Inflammatory macrophage treated with lipopolysaccharide for 4 hours (primary cell): ENCODE data around the gene SLC13A1.
"Not testable (repeated sequence)": the region's sequence is repeated elsewhere in the genome, so short reads cannot be mapped to it uniquely, and the experiment has no call there.

Experiments used
- DNase-seq: peaks from one replicate; pipeline ENCODE4 v3.0.0-alpha.2; 2020

The SLC13A1 gene, protein sequence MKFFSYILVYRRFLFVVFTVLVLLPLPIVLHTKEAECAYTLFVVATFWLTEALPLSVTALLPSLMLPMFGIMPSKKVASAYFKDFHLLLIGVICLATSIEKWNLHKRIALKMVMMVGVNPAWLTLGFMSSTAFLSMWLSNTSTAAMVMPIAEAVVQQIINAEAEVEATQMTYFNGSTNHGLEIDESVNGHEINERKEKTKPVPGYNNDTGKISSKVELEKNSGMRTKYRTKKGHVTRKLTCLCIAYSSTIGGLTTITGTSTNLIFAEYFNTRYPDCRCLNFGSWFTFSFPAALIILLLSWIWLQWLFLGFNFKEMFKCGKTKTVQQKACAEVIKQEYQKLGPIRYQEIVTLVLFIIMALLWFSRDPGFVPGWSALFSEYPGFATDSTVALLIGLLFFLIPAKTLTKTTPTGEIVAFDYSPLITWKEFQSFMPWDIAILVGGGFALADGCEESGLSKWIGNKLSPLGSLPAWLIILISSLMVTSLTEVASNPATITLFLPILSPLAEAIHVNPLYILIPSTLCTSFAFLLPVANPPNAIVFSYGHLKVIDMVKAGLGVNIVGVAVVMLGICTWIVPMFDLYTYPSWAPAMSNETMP

DNA sequence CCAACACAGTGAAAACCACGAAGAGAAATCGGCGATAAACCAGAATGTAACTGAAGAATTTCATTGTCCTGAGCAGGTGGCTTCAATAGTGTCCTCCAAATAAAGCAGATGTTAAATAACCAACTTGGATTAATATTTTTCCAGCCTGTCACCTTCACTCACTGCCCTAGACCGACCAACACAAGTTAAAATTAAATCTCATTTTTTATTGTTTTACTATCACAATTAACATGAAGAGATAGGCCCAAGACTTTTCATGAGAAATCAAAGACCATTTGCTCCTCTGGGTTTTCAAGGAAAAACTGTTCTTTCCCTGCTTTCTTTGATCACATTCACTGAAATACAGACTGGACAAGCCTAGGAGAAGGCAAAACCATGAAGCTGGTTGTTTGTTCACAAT lies at the start of gene SLC13A1:
Gene SLC13A1, minus strand, starts transcription at position 87 of the 400 bp plus-strand sequence. Its CDS starts 23 bp downstream, at position 64.
- no peak for DNase-seq

DNA sequence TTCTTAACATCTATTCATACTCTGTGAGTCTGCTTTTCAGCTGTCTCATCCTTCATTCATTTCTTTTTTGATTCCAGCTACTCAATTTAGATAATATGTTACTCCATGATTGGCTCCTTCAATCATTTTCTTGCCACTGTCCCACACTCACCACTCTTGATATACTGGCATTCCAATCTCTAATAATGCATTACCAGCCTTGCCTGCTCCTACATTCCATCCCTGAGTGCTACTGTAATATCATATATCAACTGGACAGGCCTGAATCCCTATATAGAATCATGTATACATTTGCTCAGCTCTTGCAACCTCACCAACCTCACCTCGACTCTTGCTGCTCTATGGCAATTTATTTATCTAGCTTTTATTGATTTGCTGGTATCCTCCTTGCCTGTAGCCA lies 45.0 kb upstream of the SLC13A1 start:
- DNase-seq = no peak

DNA sequence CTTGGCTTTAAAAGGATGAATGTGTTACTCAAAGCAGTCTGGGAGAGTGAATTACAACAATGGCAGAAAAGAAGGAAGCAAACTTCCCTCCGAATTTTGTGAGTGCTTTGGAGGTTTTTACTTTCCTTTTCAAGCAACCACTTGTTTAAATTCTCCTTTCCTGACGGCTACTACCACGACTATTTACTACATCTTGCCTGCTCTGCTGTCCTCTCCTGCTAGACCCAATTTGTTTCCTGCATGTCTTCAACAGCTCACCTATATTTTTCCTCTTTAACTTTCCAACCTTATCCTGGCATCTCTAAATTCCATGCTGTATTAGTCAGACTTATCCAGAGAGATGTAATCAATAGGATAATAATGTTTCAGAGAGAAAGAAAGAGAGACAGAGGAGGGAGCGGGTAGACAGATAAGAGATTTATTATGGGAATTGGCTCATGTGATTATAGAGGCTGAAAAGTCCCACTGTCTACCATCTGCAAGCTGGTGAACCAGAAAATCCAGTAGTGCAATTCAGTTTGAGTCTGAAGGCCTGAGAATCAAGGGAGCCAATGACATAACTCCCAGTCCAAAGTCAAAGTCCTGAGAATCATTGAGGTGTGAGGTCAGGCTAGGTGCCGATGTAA lies 42.8 kb upstream of the SLC13A1 start:
- DNase-seq = no peak

DNA sequence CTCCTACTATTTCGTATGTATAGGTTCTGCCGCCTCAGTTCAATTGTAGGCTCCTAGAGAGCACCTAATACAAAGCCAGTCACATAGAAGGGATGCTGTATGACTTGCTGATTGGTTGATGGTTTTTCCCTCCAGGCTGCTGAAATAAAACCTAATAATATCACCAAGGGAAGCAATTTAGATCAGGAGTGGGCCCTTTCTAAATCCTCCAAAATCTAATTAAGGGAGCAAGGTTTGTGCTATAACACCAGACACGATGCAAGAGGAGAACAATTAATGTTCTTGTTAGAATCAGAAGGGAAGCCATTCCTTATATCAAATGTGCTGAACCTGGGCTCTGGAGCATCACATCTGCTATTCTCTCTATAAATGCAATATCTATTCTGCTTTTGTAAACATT lies 42.0 kb upstream of the SLC13A1 start:
- no peak for DNase-seq

DNA sequence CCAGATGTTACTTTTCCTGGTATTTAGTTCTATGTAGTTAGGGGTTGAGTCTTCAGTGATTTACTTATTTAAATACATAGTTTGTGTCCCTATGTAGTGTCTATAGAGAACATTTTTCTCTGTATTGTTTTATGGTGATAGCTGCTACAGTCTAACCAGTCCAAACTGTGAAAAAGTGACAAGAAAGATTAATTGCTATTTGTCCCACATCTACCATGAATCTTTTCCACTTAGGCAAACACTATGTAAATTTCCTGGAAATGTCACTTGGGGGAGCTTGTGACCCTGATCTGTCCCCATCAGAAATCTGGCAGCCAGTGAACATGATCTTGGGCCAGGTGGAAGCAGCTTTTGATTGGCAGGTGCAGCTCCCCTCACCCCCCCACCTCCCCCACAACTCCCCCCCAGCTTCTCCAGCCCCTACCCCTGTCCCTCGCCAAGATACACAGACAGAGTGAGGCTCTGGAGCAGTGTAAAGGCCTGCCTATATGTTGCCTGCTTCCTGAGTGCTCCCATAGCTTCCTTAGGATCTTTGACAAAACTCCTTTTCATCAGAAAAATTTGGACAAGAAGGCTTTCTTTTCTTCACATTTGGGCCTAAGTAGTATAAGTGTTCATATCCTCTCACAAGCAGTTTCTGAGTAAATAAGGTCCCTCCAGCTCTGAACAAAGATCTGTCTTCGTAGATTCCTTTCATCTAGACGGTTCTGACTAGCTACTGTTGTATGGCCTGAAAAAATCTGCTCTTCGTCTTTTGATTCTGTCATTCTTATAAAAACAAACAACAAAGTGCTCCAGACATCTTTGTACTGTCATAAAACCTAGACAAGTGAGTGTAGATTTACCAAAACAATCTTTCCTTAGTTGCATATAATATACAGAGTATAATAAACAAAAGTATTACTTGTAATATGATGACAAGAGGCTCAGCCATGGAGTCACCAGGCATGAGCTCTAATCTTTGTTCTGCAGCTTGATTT lies 31.5 kb upstream of the SLC13A1 start:
- DNase-seq = no peak

DNA sequence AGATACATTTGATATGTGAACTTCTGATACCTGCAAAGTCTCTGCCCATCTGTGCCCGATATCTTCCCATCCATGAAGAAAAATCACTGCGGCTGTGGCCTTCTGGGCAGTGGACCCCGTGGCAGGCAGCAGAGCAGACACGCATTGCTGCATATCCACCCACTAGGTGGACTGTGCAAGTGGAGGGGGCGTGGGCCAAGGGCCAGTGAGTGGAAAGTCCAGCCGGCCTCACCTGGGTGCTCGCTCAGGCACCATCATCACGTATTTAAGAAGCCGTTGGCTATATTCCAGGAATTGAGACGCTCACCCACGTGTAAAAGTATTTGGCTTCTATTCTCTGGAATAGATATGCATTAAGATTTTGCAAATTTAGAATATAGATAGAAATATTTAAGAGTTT lies 30.8 kb upstream of the SLC13A1 start:
- no peak for DNase-seq

DNA sequence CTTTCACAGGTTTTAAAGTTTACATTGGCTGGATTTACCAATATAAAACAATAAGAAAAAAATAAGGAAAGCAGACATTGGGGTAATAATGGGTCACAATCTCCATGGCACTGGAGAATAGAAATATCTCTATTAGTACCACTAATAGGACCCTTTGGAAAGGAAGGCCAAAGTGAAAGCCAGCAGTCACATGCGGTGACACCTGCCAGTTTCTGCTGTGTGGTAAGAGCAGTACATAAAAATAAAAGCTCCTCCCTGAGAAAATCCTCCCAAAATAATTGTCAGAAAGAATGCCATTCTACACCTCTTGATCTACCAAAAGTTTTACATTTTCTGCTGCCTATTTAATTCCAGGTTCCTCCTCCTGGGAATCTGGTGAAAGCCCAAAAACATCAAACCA lies 30.4 kb upstream of the SLC13A1 start:
- no peak for DNase-seq

DNA sequence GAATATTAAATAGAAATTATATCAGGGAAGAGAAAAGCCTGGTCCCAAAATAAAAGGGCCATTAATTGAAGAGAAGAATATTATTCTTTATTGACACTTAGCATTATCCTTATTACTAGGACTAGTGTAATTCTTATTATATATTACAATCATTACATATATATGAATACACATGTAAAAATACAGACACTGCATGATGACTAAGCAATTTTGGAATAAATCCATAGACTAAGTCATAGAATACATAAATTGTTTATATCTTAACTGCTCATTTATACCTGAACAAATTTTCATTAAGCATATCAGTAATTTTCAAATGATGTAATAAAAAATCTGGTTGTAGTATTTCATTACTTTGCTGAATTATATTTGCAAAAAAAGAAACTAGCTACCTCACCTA lies 29.7 kb upstream of the SLC13A1 start:
- DNase-seq = no peak

DNA sequence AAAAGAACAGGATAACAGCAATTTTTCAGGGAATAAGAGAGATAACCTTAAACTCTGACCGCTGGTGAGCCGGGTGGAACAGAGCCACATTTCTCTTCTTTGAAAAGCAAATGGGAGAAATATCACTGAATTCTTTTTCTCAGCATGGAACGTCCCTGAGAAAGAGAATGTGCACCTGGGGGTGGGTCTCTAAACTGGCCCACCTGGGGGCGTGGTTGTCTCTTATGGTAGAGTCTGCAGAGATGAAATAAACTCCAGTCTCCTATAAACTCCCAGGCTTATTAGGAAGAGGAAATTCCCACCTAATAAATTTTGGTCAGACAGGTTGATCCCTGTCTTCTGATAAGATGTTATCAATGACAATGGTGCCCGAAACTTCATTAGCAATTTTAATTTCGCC lies 27.9 kb upstream of the SLC13A1 start:
- not testable (repeated sequence) for DNase-seq

DNA sequence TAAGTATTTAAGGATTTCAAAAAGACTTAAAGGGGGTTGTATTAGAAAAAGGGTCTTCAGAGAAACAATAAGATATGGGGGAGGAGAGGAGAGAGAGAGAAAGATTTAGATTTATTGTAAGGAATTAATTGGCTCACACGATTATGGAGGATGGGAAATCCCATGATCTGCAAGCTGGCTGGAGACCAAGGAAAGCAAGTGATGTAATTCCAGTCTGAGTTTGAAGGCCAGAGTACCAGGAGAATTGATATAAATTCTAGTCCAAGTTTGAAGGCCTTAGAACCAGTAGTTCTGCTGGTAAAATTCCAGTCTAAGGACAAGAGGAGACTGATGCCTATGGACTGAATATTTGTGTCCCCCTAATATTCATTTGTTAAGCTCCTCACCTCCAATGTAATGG lies 20.6 kb upstream of the SLC13A1 start:
- DNase-seq = no peak

DNA sequence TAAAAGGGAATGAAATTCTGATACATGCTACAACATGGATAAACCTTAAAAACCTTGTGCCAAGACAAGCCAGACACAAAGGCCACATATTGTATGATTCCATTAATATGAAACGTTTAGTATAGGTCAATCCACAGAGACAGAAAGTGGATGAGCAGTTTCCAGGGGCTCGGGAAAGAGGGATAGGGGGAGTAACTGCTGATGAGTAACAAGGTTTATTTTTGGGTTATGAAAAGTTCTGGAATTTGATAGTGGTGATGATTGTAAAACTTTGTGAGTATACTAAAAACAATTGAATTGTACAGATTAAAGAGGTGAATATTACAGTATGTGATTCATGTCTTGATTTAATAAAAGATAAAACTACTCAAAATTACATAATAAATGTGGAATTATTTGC lies 19.1 kb upstream of the SLC13A1 start:
- no peak for DNase-seq

DNA sequence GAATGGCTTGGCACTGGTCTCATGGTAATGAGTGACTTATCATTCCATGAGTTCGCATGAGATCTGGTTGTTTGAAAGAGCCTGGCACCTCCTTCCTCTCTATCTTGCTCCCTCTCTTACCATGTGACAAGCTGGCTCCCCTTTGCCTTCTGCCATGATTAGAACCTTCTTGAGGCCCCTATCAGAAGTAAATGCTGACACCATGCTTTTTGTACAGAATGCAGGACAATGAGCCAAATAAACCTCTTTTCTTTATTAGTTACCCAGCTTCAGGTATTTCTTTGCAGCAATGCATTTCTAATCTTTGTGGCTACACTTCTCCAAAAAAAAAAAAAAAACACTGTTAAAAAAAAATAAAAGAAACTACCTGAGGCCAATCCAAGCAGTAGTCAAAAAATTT lies 17.1 kb upstream of the SLC13A1 start:
- no peak for DNase-seq

DNA sequence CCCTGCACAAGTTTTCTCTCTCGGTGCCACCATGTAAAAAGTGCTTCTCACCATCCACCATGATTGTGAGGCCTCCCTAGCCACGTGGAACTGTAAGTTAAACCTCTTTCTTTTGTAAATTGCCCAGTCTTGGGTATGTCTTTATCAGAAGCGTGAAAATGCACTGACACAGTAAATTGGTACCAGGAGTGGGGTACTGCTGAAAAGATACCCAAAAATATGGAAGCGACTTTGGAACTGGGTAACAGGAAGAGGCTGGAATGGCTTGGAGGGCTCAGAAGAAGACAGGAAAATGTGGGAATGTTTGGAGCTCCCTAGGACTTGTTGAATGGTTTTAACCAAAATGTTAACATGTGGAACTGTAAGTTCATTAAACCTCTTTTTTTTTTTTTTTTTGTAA lies 15.6 kb upstream of the SLC13A1 start:
- DNase-seq = no peak

DNA sequence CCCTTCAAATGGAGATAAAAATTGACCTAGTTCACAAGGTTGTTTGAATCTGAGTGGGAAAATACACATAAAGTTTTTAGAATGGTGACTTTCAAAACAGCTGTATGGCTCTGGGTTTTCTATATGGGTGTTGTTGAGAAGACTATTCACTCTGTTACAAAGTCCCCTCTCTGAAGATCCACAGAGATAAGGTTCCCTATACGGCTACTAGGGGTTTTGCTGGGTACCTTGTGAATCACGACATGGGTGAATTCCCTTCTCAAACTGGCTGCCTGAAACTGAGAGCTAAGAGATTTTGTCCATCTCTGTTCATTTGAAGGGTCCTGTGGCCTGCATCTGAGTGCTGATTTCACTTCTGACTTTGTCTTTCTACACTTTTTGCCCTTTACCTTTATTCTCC lies 11.8 kb upstream of the SLC13A1 start:
- DNase-seq = no peak

DNA sequence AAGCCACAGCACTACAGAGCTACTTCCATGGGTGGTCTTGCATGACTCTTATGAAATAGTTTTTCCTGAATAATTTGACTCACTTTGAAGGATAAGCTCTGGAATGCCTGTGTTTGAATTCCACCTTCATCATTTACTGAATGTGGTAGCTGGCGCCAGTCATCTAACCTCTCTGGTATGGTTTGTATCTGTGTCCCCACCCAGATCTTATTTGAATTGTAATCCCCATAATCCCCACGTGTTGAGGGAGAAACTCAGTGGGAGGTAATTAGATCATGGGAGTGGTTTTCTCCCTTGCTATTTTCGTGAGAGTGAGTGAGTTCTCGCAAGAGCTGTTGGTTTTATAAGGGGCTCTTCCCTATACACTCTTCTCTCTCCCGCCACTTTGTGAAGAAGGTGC lies 11.2 kb upstream of the SLC13A1 start:
- no peak for DNase-seq

DNA sequence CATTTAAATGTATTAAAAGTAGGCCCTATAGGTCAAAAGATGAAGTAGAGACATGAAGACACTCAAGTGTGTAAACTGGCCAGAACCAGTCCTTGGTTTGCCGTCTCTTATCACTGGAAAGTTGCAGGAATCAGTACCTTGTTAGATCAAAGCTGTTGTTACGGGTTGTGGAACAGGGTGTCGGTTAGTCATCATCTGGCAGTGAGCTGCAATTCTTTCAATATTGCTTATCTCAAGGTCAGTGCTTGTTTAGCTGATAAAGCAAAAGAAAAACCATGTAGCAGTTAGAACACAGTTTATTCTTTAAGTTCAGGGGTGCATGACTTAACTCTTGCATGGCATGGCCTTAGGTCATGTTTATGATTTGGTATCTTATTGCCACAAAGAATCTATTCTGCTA lies 10.0 kb upstream of the SLC13A1 start:
- no peak for DNase-seq

DNA sequence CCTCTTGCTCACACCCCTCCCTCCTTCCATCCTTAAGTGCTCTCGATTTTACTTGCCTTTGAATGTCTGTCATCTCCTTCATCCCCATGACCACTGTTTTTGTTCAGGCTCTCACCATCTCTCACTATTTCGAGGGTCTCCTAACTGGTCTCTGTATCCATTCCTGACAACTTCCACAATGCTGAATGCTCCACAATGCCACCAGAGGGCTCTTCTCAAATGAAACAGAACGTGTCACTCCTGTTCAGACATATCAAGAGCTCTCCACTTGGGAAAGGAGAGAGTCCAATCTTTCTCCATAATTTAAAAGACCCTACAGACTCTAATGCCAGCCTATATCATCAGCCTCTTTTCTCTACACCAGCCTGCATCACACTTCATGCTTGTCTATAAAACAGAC lies 9.0 kb upstream of the SLC13A1 start:
- no peak for DNase-seq

DNA sequence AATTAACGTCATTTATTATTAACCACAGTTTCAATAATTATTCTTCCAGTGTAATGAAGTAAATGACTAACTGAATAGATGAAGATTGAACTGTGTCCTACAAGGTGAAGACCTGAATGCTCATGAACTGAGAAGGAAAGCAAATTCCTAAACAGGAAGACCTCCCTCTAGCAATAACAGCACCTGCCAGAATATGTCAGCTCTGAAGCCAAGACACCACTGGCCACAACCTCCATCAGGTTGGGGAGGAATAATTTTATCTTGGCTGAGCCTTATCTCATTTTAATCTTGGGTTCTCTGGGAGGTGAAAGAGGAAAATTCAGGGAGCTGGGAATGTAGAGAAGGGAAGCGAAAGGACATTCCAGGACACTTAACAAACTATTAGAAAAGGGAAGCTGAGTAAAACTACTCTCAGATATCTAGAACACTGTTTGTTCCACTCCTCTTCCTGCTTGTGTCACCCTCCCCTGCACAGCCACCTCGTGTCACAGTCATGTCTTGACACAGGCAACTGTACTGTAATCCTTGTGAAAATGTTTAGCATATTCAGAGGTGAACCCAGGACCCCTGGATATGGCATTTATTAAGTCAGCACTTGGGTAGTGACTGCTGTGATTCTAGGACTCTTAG lies 4.6 kb upstream of the SLC13A1 start:
- no peak for DNase-seq

DNA sequence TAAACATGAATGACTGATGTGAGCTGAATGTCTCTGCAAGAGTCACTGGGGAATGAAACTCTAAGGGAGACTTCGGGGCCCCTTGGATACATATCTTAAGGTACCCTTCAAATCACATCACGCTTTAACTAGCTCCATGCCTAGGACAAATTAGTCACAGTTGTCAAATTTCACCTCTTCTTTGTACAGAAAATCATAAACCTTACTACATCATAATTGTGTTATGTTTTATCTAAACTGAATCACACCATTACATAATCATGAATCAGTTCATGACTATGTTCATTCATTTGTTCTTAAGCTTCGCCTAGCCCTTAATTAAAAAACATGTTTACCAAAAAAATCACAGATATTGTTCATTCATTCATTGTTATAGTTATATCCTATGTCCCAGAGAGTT lies 2.1 kb upstream of the SLC13A1 start:
- no peak for DNase-seq

DNA sequence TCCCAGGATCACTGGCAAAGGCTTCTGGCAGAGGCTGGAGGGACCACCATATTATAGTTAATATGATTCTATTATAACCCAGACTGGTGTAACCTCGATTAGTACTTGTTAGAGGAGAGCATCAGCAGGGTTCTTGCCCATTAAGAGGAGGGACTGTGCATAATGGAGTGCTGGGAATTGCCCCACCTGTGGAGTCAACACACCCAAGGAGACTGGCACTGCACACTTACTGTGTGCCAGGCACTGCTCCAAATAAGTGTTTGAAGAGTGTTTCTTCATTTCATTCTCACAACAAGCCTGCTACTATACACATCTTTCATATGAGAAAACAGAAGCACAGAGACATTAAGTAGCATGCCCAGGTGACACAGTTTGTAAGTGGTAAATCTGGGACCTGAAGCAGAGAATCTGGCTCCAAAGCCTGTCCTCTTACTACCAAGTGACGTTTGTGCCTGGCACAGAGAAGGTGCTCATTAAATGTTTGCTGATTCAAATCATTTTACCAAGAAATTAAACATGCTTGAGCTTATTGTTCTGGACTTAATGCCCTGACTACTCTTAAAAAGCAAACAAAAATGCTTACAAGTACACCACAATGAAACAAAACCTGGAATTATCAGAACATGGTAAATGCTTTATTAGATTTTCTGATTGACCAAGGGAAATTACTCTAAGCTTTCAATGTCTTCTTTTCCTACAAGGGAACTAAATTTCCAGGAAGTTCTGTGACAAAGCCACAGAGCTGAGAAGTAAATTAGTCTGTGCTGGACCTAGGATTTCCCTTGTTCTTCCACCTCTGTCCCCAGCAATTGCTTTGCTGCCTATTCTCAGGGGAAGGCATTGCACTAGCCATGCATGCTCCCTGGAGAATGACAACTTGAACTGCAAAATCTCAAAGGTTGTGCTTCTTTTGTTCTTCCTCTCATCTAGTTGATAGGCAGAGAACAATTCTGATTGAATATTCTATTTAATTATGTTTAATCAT lies 809 bp downstream of the SLC13A1 start:
- DNase-seq = no peak

DNA sequence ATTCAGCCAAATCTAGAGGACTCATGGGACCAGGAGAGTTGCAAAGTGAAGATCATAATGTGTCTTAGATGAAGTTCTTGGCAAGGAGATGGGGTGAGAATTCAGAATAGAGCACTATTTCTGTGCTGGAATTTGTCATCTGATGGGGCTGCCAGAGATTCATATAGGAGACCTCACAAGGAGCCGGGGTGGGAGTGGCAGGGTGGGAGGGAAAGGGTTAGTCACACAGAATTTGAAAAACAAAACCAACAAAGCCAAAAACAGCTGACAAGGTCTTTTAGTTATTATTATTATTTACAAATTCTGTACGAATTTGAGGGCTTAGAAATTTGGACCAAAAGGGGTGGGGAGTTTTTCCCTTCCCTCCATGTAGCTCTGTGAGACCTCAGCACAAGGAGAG lies 1.7 kb downstream of the SLC13A1 start:
- no peak for DNase-seq
